GM10266 (cell line): ENCODE measurements around the gene CD34.
"Not testable (repeated sequence)": the region's sequence is repeated elsewhere in the genome, so short reads cannot be mapped to it uniquely, and the experiment has no call there.

Experiments
- DNase-seq: peaks from one replicate; pipeline ENCODE4 v3.0.0; 2012; ENCODE audit errors: extremely low spot score
- TF ChIP-seq, protein P1 (sequence below): IDR thresholded peaks from 2 replicates; pipeline ENCODE4 v1.5.1; 2012; ENCODE audit warnings: mild to moderate bottlenecking, low read depth; ENCODE audit not compliant: control insufficient read depth, insufficient read depth; ENCODE audit errors: missing control alignments

Gene CD34

DNA sequence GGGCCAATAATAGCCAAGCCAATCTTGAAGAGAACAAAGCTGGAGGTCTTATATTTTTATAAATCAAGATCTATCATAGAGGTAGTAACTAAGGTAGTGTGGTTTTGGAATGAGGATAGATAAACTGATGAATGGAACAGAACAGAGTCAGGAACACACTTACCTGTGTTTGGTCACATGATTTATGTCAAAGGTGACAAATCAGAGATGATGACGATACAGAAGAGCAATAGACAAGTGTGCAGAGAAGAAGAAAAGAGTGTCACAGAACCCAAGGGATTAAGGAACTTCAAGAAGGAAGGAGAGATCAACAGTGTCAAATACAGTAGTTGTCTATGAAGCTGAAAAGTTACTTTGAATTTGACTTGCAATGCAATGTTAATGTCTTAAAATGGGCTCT, 16.1 kb upstream of the CD34 start:
- TF ChIP-seq, protein P1, sequence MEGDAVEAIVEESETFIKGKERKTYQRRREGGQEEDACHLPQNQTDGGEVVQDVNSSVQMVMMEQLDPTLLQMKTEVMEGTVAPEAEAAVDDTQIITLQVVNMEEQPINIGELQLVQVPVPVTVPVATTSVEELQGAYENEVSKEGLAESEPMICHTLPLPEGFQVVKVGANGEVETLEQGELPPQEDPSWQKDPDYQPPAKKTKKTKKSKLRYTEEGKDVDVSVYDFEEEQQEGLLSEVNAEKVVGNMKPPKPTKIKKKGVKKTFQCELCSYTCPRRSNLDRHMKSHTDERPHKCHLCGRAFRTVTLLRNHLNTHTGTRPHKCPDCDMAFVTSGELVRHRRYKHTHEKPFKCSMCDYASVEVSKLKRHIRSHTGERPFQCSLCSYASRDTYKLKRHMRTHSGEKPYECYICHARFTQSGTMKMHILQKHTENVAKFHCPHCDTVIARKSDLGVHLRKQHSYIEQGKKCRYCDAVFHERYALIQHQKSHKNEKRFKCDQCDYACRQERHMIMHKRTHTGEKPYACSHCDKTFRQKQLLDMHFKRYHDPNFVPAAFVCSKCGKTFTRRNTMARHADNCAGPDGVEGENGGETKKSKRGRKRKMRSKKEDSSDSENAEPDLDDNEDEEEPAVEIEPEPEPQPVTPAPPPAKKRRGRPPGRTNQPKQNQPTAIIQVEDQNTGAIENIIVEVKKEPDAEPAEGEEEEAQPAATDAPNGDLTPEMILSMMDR: no peak
- no peak for DNase-seq

DNA sequence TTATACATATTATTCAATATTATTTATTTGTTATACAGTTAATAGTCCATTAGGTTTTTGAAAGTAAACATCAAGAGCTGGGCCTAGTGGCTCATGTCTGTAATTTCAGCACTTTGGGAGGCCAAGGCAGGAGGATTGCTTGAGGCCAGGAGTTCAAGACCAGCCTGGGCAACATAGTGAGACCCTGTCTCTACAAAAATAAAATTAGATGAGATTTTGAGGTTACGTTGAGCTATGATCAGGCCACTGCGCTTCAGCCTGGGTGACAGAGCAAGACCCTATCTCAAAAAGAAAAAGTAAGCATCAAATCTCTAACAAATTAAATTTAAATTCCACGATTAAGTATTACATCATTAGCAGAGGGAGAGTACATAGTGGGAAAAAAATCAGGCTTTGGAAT, 15.0 kb upstream of the CD34 start:
- not testable (repeated sequence) for DNase-seq

DNA sequence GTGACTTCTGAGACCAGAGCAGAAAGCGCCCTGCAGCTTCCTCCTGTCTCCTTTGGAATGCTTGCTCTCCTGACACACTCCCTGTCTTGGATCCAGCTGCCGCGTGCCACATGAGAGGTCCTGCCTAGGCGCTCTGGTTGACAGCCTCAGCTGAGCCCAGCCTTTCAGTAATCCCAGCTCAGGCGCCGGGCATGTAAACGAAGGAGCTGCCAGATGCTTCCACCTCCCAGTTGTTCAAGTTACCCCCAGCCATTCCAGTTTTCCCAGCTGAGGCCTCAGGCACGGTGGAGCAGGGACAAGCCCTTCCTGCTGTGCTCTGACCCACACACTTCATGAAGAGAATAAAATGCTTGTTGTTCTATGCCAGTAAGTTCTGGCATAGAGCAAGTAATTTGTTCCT, 14.3 kb upstream of the CD34 start:
- no peak for DNase-seq
- TF ChIP-seq, protein P1: no peak

GRCh38 chr1:207923561-207923960, 12.6 kb upstream of the CD34 start:
- DNase-seq: no peak

GRCh38 chr1:207923121-207923520, 12.2 kb upstream of the CD34 start:
- TF ChIP-seq, protein P1: no peak
- no peak for DNase-seq

More at GRCh38 chr1:207923561-207923960, 12.6 kb upstream of the CD34 start:
- TF ChIP-seq, protein P1: no peak

DNA sequence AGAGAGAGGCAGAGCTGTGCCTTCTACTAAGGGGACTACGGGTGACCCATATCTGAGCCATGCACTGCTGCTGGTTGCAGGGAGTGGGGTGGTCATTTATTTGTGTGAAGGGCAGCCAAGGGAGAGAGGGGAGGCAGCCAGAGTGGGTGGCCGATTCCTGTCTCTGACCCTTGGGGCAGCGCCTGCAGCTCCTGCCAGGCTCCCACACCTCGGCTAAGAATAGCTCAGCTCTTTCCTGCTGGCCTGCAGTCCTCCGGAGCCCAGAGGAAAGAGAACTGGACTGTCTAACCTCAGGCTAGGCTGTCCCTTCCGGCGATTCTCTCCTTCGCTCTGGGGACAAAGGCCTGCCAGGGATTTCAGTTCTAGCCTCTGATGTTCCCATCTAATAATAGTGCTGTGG, 11.6 kb upstream of the CD34 start:
- TF ChIP-seq, protein P1: no peak
- no peak for DNase-seq

DNA sequence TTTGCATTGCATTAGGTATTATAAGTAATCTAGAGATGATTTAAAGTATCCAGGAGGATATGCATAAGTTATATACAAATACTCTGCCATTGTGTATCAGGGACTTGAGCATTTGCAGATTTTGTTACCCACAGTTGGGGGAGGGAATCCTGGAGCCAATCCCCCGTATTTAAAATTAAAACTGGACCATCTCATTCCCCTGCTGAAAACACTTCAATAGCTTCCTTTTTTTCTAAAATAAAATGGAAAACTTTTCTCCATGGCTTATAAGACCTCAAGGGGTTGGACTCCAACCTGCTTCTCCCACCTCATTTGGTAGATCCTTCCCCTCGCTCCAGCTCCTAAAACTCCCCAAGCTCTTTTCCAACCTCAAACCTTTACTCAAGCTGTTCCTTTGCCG, 10.4 kb upstream of the CD34 start:
- TF ChIP-seq, protein P1: no peak
- DNase-seq: no peak

DNA sequence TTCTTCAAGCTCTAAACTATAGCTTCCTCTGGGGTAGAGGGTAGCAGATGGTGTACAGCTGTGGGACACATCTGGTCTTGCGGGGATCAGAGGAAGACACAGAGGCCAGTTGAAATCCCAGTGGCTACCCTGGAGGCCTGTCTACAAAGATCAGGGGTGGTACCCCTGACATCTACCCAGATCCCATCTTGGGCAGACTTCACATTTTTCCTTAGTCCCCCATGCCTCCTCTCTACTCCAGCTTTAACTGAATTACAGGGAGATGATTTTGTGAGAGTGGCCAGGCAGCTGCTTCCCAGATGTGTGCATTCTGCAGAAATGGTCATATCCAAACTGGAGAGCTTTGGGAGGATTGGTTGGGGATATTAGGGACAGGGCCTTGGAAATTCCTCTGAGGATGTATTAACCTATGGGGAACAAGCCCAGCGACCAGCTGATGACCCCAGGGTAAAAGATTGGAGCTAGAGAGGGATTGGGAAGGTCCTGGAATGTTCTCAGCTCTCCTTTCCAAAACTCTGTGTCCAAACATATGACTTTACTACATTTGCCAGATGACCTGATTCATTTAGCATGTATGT, 9.6 kb upstream of the CD34 start:
- no peak for DNase-seq
- TF ChIP-seq, protein P1: no peak
